ENCODE measurements around the gene DYNC2H1.

DYNC2H1 gene

DNA sequence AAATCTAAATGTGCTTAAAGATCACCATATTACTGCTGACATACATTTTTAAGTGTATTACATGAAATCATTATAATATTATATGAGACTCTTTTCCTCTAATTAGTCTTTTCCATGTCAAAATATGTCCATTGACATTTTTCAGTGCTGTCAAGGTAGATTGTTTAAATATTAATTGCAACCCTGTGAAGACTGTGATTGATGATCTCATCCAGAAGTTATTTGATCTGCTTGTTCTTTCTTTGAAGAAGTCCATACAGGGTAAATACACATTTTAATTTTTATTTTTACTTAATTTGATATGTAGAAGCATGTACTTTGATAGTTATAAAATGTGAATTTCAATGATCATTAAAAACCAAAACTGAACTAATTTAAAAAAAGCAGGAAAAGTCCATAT, 38.4 kb downstream of the DYNC2H1 start:
- no peak for DNase-seq

DNA sequence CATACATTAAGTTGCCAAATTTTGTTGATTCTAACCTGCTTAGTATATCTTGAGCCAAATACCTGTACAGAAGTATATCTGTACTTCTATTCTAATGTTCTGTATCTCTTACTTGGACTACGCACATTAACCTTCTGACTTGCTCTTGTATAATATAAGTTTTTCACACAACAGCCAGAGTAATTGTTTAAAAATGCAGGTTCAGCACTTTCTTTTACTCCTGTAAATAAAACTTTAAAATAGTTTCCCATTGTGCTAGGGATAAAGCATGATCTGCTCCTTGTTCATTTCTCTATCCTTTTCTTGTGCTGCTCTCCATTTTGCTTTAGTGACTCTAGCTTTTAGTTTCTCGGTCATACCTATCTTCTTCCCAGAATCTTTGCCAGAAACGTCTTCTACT, 48.3 kb downstream of the DYNC2H1 start:
- no peak for DNase-seq

DNA sequence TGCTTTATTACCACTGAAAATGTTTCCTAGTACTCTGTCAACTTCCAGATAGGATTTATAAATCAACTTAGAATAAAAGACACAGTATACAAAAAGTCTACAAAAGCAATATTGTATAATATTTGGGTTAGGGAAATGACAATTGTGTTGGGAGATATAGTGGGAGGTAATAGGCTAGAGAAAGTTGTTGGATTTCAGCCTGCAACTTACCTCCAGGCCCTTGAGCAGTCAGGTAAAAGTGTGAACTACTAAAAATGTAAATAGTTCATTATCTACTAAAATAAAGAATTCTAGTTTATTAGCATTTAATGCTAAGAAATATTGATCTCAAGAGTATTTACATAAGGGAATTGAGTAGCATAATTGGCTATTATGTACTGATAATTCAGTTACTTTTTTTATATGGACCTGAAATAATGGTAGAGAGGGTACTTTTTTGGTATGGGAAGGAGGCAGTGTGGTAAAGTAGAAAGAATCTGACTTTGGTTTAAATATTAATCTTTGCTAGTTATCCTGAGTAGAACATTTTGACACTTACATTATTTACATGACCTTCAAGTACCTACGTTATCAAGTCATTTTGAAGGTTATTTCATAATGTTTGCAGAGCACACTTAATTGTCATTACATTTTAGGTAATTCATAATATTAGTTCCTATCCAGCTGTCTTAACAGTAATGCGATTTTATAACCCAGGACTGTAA, 55.0 kb downstream of the DYNC2H1 start:
- no peak for DNase-seq

DNA sequence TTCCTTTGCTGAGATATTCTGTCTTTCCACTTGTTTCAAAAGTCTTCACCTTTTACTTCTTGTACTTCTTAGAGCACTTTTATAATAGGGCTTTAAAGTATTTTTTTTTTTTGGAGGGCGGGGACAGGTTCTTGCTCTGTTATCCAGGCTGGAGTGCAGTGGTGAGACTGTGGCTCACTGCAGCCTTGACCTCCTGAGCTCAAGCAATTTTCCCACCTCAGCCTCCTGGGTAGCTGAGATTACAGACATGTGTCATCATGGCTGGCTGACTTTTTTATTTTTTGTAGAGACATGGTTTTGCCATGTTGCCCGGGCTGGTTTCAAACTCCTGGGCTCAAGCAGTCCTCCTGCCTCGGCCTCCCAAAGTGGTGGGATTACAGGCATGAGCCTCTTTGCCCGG, 57.9 kb downstream of the DYNC2H1 start:
- DNase-seq, result no peak

DNA sequence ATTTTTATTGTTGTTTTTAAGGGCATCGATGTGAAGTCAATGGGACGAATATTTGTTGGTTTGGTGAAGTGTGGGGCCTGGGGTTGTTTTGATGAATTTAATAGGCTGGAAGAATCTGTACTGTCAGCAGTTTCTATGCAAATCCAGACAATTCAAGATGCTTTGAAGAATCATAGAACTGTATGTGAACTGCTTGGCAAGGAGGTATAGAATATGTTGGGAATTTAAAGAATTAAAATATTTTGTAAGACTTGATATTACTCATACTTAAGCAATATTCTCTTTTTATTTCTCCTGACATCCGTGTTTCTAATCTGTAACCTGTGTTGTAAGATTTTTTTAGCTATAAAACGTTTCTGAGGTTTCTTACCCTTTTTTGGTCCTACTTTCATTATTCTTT, 61.6 kb downstream of the DYNC2H1 start:
- no peak for DNase-seq

DNA sequence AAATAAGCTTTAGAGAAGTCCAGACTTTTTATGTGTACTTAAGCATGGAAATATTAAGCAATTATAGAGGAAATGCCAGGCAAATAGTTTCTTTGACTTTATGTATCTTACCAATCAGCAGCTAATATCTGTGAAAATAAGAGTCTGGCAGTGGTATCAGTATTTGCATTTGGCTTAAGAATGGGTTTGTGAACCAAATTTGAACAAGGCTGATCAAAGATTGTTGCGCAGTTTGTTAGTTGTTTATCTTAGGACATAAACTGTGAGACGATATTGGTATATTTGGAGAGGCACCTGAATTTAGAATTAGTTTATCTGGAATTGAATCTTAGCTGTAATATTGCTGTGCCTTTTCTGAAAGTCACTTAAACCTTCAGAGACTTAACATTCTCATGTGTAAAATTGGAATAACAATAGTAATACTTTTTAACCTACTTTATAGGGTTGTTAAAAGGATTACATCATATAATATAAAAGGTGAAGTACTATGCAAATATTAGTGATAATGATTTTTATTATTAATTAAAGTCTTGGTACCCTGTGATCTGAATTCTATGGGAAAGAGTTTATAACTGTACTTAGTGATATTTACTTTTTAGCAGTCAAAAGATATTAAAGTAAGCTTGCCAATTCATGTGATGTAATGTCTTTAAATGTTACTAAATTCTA, 66.4 kb downstream of the DYNC2H1 start:
- DNase-seq, result no peak

DNA sequence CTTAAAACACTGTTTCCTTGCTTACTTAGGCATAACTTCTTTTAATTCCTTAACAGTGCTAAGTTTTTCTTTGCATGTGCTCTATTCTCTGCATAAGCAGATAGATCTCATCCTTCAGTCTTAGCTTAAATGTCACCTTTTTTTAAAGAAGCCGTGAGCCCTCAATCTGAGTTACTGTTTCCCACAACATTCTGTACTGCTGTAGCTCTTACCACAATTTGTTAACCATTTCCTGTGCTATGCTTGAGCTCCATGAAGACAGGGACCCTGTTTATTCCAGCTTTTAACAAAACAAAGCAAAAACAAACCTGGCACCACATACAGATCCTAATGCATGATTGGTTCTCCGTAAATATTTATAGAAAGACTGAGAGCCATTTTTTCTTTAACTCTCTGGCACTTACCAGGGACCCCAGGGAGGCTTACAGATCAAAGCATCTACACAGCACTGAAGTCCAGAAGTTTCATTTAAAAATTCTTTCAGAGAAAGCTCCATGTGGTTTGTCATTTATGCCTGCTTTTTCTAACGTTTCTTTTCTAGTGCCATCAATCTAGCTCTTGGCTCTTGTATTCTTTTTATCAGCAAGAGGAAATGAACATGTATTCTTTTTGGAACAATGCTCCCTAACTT, 74.9 kb downstream of the DYNC2H1 start:
- DNase-seq, result no peak

DNA sequence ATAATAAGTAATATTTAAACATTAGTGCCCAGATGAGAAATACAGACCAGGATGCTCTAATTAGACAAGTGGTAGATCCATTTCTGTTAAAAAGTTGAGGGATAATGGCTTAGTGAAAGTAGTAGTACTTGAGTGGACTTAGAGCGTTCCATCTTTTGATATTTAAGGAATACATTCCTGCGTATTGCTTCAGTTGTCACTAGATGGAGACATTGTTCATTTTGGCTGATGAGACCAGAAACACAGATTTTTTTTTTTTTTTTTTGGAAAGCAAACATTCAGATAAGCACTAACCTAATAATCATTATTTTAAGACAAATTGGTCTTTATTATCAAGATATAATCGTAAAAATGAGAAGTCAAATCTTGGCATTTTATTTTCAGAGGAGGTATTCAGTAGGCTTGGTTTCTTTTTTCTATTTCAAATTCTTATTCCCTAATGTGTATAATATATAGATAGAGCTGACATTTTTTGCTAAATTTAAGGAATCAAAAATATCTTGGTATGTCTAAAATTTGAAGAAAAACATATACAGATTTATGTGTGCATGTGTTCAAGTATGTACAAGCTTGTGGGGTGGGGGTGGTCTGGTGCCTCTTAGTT, 92.9 kb downstream of the DYNC2H1 start:
- no peak for DNase-seq

DNA sequence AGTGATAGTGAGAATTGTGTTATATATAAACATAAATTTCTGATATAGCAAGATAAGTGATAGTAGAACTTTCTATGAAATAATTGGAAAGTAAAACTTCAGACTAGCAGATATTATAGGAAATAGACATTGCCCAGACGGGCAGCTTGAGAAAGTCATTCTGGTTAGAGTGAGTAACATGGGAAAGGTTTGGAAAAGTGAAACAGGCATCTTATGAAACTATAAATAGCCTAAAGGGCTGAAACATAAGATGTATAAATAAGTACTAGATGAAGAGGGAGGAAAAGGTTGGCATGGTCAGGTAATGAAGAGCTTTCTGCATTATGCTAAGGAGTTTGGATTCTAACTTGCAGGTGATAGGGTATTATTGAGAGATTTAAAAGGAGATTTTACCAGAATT, 101.3 kb downstream of the DYNC2H1 start:
- DNase-seq, result no peak

DNA sequence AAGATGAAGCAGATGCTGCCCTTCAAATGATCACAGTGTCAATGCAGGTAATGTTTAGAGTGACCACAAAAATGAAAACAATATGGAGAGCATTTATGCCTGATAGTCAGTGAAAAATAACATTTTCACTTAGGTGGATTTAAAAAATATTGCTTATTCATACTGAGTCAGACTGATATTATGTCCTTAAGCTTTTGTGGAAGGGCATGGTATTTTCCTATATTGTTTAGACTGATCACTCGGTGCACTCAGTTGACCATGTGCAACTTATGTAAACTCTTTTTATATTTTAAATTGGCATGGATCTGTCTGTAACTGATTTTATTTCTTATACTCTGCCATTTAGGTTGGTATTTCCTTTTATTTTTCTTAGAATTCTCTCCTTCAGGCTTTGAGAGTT, 106.6 kb downstream of the DYNC2H1 start:
- no peak for DNase-seq

DNA sequence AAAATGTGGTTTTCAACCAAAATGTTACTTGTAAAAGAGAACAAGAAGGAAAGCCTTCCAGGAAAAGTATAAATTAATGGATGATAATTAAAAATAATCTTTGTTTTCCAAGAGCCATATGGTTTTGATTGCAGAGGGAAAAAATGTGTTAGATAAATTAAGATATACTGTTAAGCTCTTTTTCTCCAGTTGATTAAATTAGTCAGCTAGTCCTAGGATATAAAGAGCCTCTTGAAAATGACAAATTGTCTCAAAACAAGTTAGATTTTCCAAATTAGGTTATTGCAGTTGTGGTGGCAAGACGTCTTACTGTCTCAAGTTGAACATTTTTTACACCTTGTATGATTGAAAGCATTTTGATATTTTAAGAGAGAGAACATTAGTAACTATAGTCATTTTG, 110.9 kb downstream of the DYNC2H1 start:
- DNase-seq, result no peak

DNA sequence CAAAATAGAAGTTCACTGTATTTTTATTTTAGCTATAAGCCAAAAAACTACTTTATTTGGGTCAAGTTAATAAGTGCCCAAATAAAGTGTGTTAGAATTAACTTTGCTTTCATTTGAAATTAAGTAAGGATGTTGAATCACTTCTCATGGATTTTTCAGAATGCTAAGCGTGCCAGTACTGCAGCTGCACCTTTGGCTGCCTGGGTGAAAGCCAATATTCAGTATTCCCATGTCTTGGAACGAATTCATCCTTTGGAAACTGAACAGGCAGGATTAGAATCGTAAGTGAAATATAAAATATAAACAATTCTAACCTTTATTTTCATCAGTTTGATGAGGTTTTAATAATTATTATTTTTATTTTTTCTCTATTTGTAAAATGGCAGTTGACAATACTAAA, 113.6 kb downstream of the DYNC2H1 start:
- no peak for DNase-seq

DNA sequence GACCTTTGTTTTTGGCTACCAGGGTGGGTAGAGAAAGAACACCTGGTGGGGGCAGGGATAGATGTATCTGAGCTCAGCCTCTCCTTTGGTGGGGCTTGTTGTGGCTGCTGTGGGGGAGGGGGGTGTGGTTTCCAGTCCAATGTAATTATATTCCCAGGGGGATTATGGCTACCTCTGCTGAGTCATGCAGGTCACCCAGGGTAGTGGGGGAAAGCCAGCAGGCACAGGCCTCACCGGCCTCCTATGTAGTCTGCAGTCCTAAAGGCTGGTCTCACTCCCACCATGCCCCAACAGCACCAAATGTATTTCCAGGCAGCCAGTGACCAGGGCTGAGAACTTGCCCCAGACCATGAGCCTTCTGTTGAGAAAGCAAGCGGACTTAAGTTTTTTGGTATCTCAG, 119.6 kb downstream of the DYNC2H1 start:
- DNase-seq, result no peak

DNA sequence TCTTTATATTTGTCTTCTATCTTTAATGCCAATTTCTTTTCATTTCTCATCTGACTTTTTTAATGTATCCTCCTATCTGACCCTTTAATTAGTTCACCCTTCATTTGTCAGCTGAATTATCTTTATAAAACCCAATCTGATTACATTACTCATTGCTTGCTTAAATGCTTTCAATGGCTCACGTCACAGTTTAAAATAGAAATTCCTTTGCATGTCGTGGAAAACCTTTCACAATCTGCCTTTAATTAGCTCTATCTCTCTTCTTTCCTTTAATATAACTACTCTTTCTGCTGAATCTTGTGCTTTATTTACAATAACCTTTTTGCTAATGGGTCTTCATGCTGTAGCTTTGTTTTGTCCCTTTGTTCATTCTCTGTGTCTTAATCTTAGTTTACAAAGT, 125.7 kb downstream of the DYNC2H1 start:
- no peak for DNase-seq

DNA sequence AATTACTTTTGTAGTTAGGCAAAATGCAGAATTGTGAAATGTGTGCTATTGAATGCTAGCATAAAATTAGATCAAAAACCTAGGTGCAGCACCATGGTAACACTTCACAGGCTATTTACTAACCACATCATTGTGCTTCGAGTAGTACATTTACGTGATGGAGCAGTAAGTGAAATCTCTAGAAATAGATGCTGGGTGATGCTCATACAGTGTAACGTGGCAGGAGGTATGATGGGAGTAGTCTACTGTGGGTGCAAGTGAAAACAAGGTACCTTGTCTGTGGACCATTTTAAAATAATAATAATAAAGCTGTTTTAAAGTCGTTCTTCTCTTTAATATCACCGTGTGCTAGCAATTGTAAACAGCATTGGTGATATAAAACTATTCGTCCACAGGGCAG, 132.3 kb downstream of the DYNC2H1 start:
- DNase-seq, result no peak

DNA sequence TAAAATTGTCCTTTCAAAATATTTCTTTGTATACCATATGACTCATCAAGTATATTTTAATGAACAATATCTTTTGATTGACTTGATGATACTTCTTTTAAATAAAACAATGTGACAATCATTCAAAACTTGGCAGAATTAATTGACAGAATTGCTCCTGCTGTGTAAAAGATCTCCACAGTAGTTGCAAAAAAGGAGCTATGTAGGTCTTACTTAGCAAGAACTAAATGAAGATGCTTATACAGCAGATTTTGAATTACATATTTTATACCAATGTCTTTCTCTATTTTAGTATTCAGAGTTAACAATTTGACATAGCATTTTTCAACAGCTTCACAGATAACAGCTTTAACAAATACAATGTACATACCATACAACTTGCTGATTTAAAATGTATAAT, 144.9 kb downstream of the DYNC2H1 start:
- DNase-seq, result no peak

DNA sequence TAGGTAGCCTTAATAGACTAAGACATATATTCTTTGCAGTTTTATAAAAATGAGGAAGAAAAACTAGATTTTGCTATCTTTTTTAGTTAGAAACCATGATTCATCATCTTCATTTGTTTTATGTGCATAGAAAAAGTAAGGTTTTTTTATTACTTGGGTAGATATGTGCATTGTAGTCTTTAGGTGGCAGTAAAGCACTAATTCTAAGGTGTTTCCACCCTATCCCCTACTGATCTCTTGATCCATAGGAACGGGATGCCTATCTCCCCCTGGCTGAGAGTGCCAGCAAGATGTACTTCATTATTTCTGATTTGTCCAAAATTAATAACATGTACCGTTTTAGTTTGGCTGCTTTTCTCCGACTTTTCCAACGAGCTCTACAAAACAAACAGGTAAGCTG, 148.1 kb downstream of the DYNC2H1 start:
- no peak for DNase-seq

DNA sequence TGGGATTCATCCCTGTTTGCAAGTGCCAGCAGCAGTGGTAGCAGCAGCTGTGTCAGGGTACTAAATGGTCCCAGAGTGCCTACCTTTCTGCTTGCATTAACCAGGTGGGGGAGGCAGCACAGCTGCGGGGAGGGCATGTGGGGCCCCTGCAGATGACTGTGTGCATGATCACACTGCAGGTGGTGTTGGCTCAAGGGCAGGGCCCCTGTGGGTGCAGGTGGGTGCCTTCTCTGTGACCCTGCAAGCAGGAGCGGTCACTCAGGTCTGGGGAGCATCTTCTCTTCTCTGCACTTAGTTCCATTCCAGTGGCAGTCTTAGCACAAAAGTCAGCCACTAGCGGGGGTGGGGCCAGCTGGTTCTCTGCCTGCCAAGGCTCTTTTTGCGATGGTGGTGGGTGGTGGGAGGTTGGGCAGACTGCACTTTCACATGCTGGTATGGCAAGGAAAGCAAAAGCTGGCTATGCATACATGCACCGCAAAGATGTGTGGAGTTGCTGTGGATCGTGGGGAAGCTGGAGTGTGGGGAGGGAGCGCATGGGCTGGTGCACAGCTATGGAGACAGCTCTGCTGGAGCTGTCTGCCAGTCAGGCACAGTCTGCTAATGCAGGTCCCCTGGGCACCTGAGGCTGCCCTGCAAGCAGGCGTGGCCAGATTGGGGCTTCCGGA, 157.1 kb downstream of the DYNC2H1 start:
- DNase-seq, result no peak

DNA sequence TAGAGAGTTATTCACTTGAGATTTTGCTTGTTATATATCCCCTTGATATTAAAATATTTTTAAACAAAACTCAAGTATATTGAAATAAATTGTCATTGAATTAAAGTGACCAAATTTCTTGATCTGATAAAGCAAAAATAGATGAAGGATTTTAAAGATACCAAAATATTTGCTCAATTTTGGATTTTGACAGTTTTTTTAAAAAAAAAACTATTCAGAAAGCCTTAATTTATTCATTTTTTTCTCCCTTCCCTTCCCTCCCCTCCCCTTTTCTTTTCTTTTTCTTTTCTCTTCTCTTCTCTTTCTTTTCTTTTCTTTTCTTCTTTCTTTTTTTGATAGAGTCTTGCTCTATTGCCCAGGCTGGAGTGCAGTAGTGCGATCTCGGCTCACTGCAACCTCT, 163.7 kb downstream of the DYNC2H1 start:
- DNase-seq, result no peak

DNA sequence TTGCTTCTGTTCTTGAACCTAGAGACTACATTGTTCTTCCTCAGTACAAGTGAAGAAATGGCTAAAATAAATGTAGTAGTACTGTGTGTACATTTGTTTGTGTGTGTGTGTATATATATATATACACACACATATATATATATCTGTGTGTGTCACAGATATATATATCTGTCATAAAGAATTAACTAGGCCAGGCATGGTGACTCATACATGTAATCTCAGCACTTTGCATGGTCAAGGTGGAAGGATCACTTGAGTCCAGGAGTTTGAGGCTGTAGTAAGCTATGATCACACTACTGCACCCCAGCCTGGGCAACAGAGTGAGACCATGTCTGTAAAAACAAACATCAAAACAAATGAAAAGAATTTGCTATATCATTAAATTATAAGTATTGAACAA, 164.8 kb downstream of the DYNC2H1 start:
- DNase-seq, result no peak

DNA sequence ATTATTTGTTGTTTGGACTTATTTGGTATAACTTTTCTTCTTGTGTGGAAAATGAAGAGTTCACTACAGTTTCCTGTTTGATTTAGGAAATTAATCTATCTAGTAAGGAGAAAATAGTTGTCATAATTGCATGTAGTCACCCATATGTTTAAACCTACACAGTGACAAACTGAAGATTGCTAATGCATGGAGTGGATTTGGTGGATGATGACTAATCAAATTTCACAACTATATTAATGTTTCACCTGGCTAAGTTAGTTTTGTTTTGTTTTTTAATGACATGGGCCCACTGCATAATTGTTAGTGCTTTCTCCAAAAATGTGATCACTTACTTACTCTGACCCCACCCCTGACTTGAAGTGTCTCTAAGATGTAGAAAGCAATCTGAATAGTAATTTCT, 170.6 kb downstream of the DYNC2H1 start:
- DNase-seq, result no peak

DNA sequence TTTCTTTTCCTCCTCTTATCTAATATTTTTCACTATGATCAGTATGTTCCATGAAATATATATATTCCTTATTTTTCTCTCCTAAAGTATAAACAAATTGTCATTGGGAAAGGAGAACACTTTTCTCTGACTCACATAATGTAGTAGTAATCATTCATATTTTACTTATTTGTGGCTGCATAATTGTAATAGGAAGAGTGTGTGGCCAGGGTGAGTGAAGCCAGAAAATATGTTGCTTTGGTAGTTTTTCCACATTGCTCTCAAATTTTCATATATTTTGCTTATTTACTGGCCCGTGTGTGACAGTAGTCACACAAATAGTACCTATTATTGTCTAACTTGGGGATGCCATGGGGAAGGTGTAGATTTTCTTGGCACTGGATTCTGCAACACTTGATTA, 172.1 kb downstream of the DYNC2H1 start:
- DNase-seq, result no peak

DNA sequence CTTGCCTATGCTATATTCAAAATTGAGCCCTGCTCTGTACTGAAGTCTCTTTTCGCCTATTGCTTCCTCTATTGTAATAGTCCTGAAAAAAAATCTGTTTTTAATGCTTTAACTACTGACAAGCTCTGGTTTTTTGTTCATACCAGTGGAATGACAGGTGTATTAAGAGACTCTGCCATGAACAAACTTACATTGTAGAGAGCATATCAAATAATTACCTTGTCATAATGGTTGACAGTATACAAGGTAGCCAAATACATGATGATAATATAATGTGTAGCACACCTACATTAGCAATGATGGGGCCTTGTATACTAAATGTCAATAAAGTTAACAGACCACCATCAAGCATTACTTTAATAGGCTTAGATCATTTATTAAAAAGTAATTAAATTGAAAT, 175.0 kb downstream of the DYNC2H1 start:
- DNase-seq, result no peak

DNA sequence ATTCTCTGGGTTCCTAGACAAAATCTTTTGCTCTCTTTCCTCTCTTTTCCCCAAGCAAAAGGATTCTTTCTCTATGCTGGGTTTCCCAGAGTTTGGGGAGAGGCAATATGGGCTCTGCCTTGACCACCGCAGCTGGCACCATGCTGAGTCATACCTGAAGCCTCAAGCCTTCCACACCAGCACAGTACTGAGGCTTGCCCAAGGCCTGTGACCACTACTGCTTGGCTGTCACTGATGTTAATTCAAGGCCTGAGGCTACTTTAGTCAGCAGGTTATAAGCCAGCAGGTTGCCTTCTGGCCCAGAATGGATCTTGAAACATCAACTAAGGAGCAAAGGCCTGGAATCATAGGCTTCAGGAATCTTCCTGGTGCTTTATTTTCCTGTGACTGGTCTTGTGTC, 185.3 kb downstream of the DYNC2H1 start:
- DNase-seq, result no peak

All from DMS 273 treated with DMSO at 0.1 percent for 48 hours (cell line).